GM19438 (cell line): Measurements from ENCODE around the gene ECE1.

ENCODE experiments used
- ATAC-seq: cut with Tn5 transposase; IDR thresholded peaks from one replicate; pipeline ENCODE4 v1.9.1; 2021; ENCODE audit warnings: low read depth; ENCODE audit not compliant: unreplicated experiment

ECE1 gene

GRCh38 chr1:21311016-21311415, 20.8 kb upstream of the ECE1 start:
- ATAC-seq, result no peak

GRCh38 chr1:21308847-21309652, 18.8 kb upstream of the ECE1 start:
- ATAC-seq, result no peak

GRCh38 chr1:21308330-21308729, 18.1 kb upstream of the ECE1 start:
- ATAC-seq, result no peak

GRCh38 chr1:21307663-21308305, 17.5 kb upstream of the ECE1 start:
- no peak for ATAC-seq

- ATAC-seq, result no peak
These were observed 16.9 kb upstream of the ECE1 start for GRCh38 chr1:21307210-21307609.

GRCh38 chr1:21305900-21306189, 15.6 kb upstream of the ECE1 start:
- ATAC-seq, result no peak

- ATAC-seq, result no peak
These were observed 15.1 kb upstream of the ECE1 start for GRCh38 chr1:21305155-21305899.

GRCh38 chr1:21304488-21304887, 14.2 kb upstream of the ECE1 start:
- ATAC-seq, result no peak

- ATAC-seq, result no peak
These were observed 12.8 kb upstream of the ECE1 start for GRCh38 chr1:21302747-21303715.

- no peak for ATAC-seq
These were observed 11.7 kb upstream of the ECE1 start for GRCh38 chr1:21301794-21302440.

GRCh38 chr1:21300774-21301173, 10.5 kb upstream of the ECE1 start:
- no peak for ATAC-seq

GRCh38 chr1:21299780-21300395, 9.6 kb upstream of the ECE1 start:
- no peak for ATAC-seq

- no peak for ATAC-seq
These were observed 8.7 kb upstream of the ECE1 start for GRCh38 chr1:21298981-21299391.

- no peak for ATAC-seq
These were observed 7.7 kb upstream of the ECE1 start for GRCh38 chr1:21297975-21298374.

- no peak for ATAC-seq
These were observed 6.5 kb upstream of the ECE1 start for GRCh38 chr1:21296509-21297354.

GRCh38 chr1:21295545-21295944, 5.3 kb upstream of the ECE1 start:
- no peak for ATAC-seq

GRCh38 chr1:21295002-21295401, 4.7 kb upstream of the ECE1 start:
- ATAC-seq, result no peak

GRCh38 chr1:21294266-21294989, 4.2 kb upstream of the ECE1 start:
- peak; percentile 61 for ATAC-seq
